Fibroblast of lung (primary cell): ENCODE measurements around the gene MINAR1.

ENCODE experiments used
- EZH2 ChIP-seq: IDR thresholded peaks from 2 replicates; pipeline ENCODE4 v1.5.1; 2012; ENCODE audit warnings: low read length, control low read depth, mild to moderate bottlenecking; ENCODE audit errors: missing control alignments
- TF ChIP-seq, protein P1 (sequence below), 2 donors: IDR thresholded peaks in 1 of 2; conservative IDR thresholded peaks in 1 of 2; 1 replicate in 1 of 2; 2 replicates in 1 of 2; pipeline ENCODE4 v1.5.1; 2011 to 2012; ENCODE audit warnings: low read length in 2 of 2, control low read depth in 1 of 2, inconsistent platforms in 1 of 2, low read depth in 1 of 2, mild to moderate bottlenecking in 1 of 2

DNA sequence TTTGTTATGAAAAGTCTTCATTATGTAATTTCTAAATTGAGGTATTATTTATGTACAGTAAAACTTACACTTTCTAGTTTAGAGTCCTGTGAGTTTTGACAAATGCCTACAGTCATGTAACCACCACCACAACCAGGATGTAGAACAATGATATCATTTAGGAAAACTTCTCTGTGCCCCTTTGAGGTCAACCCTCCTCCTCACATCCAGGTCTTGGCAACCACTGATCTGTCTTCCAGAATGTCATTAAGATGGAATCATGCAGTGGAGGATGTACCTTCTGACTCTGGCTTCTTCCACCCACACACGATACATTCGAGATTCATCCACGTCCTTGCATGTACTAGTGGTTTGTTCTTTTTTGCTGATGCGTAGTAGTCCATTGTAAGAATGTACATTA lies 23.2 kb downstream of the MINAR1 start:
- TF ChIP-seq, protein P1, sequence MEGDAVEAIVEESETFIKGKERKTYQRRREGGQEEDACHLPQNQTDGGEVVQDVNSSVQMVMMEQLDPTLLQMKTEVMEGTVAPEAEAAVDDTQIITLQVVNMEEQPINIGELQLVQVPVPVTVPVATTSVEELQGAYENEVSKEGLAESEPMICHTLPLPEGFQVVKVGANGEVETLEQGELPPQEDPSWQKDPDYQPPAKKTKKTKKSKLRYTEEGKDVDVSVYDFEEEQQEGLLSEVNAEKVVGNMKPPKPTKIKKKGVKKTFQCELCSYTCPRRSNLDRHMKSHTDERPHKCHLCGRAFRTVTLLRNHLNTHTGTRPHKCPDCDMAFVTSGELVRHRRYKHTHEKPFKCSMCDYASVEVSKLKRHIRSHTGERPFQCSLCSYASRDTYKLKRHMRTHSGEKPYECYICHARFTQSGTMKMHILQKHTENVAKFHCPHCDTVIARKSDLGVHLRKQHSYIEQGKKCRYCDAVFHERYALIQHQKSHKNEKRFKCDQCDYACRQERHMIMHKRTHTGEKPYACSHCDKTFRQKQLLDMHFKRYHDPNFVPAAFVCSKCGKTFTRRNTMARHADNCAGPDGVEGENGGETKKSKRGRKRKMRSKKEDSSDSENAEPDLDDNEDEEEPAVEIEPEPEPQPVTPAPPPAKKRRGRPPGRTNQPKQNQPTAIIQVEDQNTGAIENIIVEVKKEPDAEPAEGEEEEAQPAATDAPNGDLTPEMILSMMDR (conservative IDR thresholded peaks at IDR 0.05 in 1 of 2, IDR thresholded peaks at IDR 0.05 in 1 of 2; ENCODE audit: low read depth in 1 of 2, low read length in 2 of 2): no peak
- TF ChIP-seq EZH2: no peak
